ENCODE measurements around the gene IER3IP1.

The IER3IP1 gene

GRCh38 chr18:47168913-47169312, 7.3 kb downstream of the IER3IP1 start:
- H2BK5ac ChIP-seq (ENCODE audit: low read depth, low read length, poor library complexity), result no peak overlapping the region
- no peak overlapping the region for H2BK120ac ChIP-seq (ENCODE audit: insufficient read depth, low read length, poor library complexity)
- no peak overlapping the region for H3K23ac ChIP-seq (ENCODE audit: low read length)
- no peak overlapping the region for H3K9ac ChIP-seq (ENCODE audit: low read length)
- H3K9me3 ChIP-seq (ENCODE audit: insufficient read depth, low read depth, low read length), result no peaks in the 10 kb centered on the region
- H3K79me2 ChIP-seq (ENCODE audit: control insufficient read depth, insufficient read depth, low read length, poor library complexity), result no peaks in the 10 kb centered on the region
- H3K4me1 ChIP-seq (ENCODE audit: control insufficient read depth in 1 of 2, insufficient read depth in 2 of 2, low read length in 2 of 2), result no peaks in the 10 kb centered on the region
- DNase-seq, result no peak
- H3K4me2 ChIP-seq (ENCODE audit: low read length), result no peak overlapping the region
- H3K14ac ChIP-seq (ENCODE audit: low read length), result no peak overlapping the region
- H4K12ac ChIP-seq (ENCODE audit: low read depth, low read length), result no peak overlapping the region
- H2BK12ac ChIP-seq (ENCODE audit: low read length), result no peak overlapping the region
- WGBS (ENCODE audit: extremely low coverage, insufficient coverage, insufficient read length), result no CpG with 5 or more reads among the region's 1 CpG
- H2AK5ac ChIP-seq (ENCODE audit: low read length), result no peak overlapping the region
- H3K36me3 ChIP-seq (ENCODE audit: control insufficient read depth in 1 of 2, insufficient read depth in 2 of 2, low read length in 2 of 2), result peaks cover 0 to 4% of the 10 kb centered on the region in 2 experiments
- H3K27me3 ChIP-seq (ENCODE audit: insufficient read depth, low read length), result no peaks in the 10 kb centered on the region
- H4K91ac ChIP-seq (ENCODE audit: low read depth, low read length), result no peak overlapping the region
- no peak overlapping the region for H3K18ac ChIP-seq (ENCODE audit: low read length)
- H3K27ac ChIP-seq (ENCODE audit: low read depth, low read length), result no peak overlapping the region
- no peaks in the 10 kb centered on the region for H3K79me1 ChIP-seq (ENCODE audit: low read length)
- no peak overlapping the region for H3K4ac ChIP-seq (ENCODE audit: low read depth, low read length)
- no peak overlapping the region for H3K4me3 ChIP-seq (ENCODE audit: low read depth, low read length)
- H4K8ac ChIP-seq (ENCODE audit: low read depth, low read length), result no peak overlapping the region
- H2AFZ ChIP-seq (ENCODE audit: insufficient read depth, low read length, poor library complexity), result no peak overlapping the region

GRCh38 chr18:47168509-47168908, 7.7 kb downstream of the IER3IP1 start:
- no peak overlapping the region for H4K8ac ChIP-seq (ENCODE audit: low read depth, low read length)
- no peak overlapping the region for H2BK5ac ChIP-seq (ENCODE audit: low read depth, low read length, poor library complexity)
- H3K27me3 ChIP-seq (ENCODE audit: insufficient read depth, low read length), result no peaks in the 10 kb centered on the region
- no peak overlapping the region for H3K4me2 ChIP-seq (ENCODE audit: low read length)
- no peak overlapping the region for H3K18ac ChIP-seq (ENCODE audit: low read length)
- no peak overlapping the region for H2BK120ac ChIP-seq (ENCODE audit: insufficient read depth, low read length, poor library complexity)
- H3K4me1 ChIP-seq (ENCODE audit: control insufficient read depth in 1 of 2, insufficient read depth in 2 of 2, low read length in 2 of 2), result no peaks in the 10 kb centered on the region
- no peak for DNase-seq
- no peak overlapping the region for H2AK5ac ChIP-seq (ENCODE audit: low read length)
- no peak overlapping the region for H4K12ac ChIP-seq (ENCODE audit: low read depth, low read length)
- H2BK12ac ChIP-seq (ENCODE audit: low read length), result no peak overlapping the region
- no peak overlapping the region for H2AFZ ChIP-seq (ENCODE audit: insufficient read depth, low read length, poor library complexity)
- H3K4ac ChIP-seq (ENCODE audit: low read depth, low read length), result no peak overlapping the region
- H3K14ac ChIP-seq (ENCODE audit: low read length), result no peak overlapping the region
- no peak overlapping the region for H3K4me3 ChIP-seq (ENCODE audit: low read depth, low read length)
- peaks cover 0 to 4% of the 10 kb centered on the region in 2 experiments for H3K36me3 ChIP-seq (ENCODE audit: control insufficient read depth in 1 of 2, insufficient read depth in 2 of 2, low read length in 2 of 2)
- H4K91ac ChIP-seq (ENCODE audit: low read depth, low read length), result no peak overlapping the region
- H3K27ac ChIP-seq (ENCODE audit: low read depth, low read length), result no peak overlapping the region
- no peak overlapping the region for H3K23ac ChIP-seq (ENCODE audit: low read length)
- no peaks in the 10 kb centered on the region for H3K9me3 ChIP-seq (ENCODE audit: insufficient read depth, low read depth, low read length)
- no peak overlapping the region for H3K9ac ChIP-seq (ENCODE audit: low read length)
- H3K79me1 ChIP-seq (ENCODE audit: low read length), result no peaks in the 10 kb centered on the region
- H3K79me2 ChIP-seq (ENCODE audit: control insufficient read depth, insufficient read depth, low read length, poor library complexity), result no peaks in the 10 kb centered on the region

DNA sequence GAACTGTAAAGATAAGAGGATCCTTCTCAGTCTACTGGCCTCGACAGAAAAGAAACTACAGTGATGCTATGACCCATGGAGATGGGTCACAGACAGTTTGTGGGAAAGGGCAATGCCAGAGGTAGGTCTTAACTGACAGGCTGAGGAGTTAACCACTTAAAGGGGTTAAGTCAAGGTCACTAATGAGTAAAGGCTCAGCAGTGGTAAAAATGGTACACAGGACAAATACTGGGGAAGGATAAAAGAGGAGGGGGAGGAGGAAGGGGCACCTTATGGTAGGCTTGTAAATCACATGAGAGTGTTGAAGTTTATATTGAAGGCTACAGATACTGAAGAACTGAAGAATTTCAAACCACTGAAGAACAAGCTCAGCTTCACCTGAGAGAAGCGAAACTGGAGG, 9.9 kb downstream of the IER3IP1 start:
- no peak overlapping the region for H2AFZ ChIP-seq (ENCODE audit: insufficient read depth, low read length, poor library complexity)
- no peak overlapping the region for H4K8ac ChIP-seq (ENCODE audit: low read depth, low read length)
- no peak overlapping the region for H4K91ac ChIP-seq (ENCODE audit: low read depth, low read length)
- H3K23ac ChIP-seq (ENCODE audit: low read length), result no peak overlapping the region
- H3K14ac ChIP-seq (ENCODE audit: low read length), result no peak overlapping the region
- H2AK5ac ChIP-seq (ENCODE audit: low read length), result no peak overlapping the region
- no peaks in the 10 kb centered on the region for H3K27me3 ChIP-seq (ENCODE audit: insufficient read depth, low read length)
- peaks cover 0 to 2% of the 10 kb centered on the region in 2 experiments for H3K36me3 ChIP-seq (ENCODE audit: control insufficient read depth in 1 of 2, insufficient read depth in 2 of 2, low read length in 2 of 2)
- H3K79me2 ChIP-seq (ENCODE audit: control insufficient read depth, insufficient read depth, low read length, poor library complexity), result no peaks in the 10 kb centered on the region
- H3K9me3 ChIP-seq (ENCODE audit: insufficient read depth, low read depth, low read length), result no peaks in the 10 kb centered on the region
- H3K79me1 ChIP-seq (ENCODE audit: low read length), result no peaks in the 10 kb centered on the region
- H3K18ac ChIP-seq (ENCODE audit: low read length), result no peak overlapping the region
- no peak for DNase-seq
- H3K4me2 ChIP-seq (ENCODE audit: low read length), result no peak overlapping the region
- H3K9ac ChIP-seq (ENCODE audit: low read length), result no peak overlapping the region
- no peak overlapping the region for H4K12ac ChIP-seq (ENCODE audit: low read depth, low read length)
- no CpG with 5 or more reads among the region's 2 CpGs for WGBS (ENCODE audit: extremely low coverage, insufficient coverage, insufficient read length)
- H2BK5ac ChIP-seq (ENCODE audit: low read depth, low read length, poor library complexity), result no peak overlapping the region
- H3K4me3 ChIP-seq (ENCODE audit: low read depth, low read length), result no peak overlapping the region
- no peak overlapping the region for H3K27ac ChIP-seq (ENCODE audit: low read depth, low read length)
- H2BK12ac ChIP-seq (ENCODE audit: low read length), result no peak overlapping the region
- no peak overlapping the region for H3K4ac ChIP-seq (ENCODE audit: low read depth, low read length)
- H2BK120ac ChIP-seq (ENCODE audit: insufficient read depth, low read length, poor library complexity), result no peak overlapping the region
- no peaks in the 10 kb centered on the region for H3K4me1 ChIP-seq (ENCODE audit: control insufficient read depth in 1 of 2, insufficient read depth in 2 of 2, low read length in 2 of 2)

DNA sequence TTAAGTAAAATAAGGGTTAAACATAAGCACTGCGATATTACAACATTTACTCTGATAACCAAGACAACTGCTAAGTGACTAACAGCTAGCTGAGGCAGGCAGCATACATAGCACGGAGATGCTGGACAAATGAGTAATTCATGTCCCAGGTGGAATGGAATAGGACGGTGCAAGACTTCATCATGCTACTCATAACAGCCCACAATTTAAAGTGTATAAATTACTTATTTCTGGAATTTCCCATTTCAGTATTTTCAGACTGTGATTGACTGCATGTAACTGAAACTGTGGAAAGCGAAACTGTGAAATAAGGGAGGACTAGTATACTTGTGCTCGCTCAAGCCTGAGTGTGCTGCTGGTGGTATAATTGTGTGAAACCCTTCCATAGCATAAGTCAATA, 12.9 kb downstream of the IER3IP1 start:
- Histone ChIP-seq H3K79me2 (ENCODE audit: control insufficient read depth, insufficient read depth, low read length, poor library complexity) (no peaks in the 10 kb centered on the region), H3K9ac (ENCODE audit: low read length) (no peak overlapping the region), H4K12ac (ENCODE audit: low read depth, low read length) (no peak overlapping the region), H3K4me2 (ENCODE audit: low read length) (no peak overlapping the region), H3K27ac (ENCODE audit: low read depth, low read length) (no peak overlapping the region), H3K79me1 (ENCODE audit: low read length) (no peaks in the 10 kb centered on the region), H3K4me1 (ENCODE audit: control insufficient read depth in 1 of 2, insufficient read depth in 2 of 2, low read length in 2 of 2) (no peaks in the 10 kb centered on the region), H2BK120ac (ENCODE audit: insufficient read depth, low read length, poor library complexity) (no peak overlapping the region), H3K23ac (ENCODE audit: low read length) (no peak overlapping the region), H3K18ac (ENCODE audit: low read length) (no peak overlapping the region), H2AFZ (ENCODE audit: insufficient read depth, low read length, poor library complexity) (no peak overlapping the region), H3K9me3 (ENCODE audit: insufficient read depth, low read depth, low read length) (no peaks in the 10 kb centered on the region), H2BK5ac (ENCODE audit: low read depth, low read length, poor library complexity) (no peak overlapping the region), H3K27me3 (ENCODE audit: insufficient read depth, low read length) (no peaks in the 10 kb centered on the region), H4K91ac (ENCODE audit: low read depth, low read length) (no peak overlapping the region), H4K8ac (ENCODE audit: low read depth, low read length) (no peak overlapping the region), H2BK12ac (ENCODE audit: low read length) (no peak overlapping the region), H3K14ac (ENCODE audit: low read length) (no peak overlapping the region), H3K4me3 (ENCODE audit: low read depth, low read length) (no peak overlapping the region), H3K36me3 (ENCODE audit: control insufficient read depth in 1 of 2, insufficient read depth in 2 of 2, low read length in 2 of 2) (peaks cover 0 to 2% of the 10 kb centered on the region in 2 experiments), H3K4ac (ENCODE audit: low read depth, low read length) (no peak overlapping the region), H2AK5ac (ENCODE audit: low read length) (no peak overlapping the region)
- peak; percentile 44 to 74 for DNase-seq
- WGBS (ENCODE audit: extremely low coverage, insufficient coverage, insufficient read length), result no CpG with 5 or more reads among the region's 5 CpGs

Data from trophoblast cell (in vitro differentiated cells and primary cell).